Activated CD8-positive, alpha-beta memory T cell treated with anti-CD3 and anti-CD28 coated beads, Interleukin-2, amount 50 U/mL, for 1 hour (primary cell): ENCODE results near the gene VGF.
A peak's percentile ranks its signal among the peaks of the same experiment; 100 is the strongest.

ENCODE experiments used
- DNase-seq: peaks from one replicate; pipeline ENCODE4 v3.0.0-alpha.2; 2020; ENCODE audit errors: extremely low read depth

The VGF gene

GRCh38 chr7:101165958-101166647 is 734 bp upstream of the VGF start:
- no peak for DNase-seq

DNA sequence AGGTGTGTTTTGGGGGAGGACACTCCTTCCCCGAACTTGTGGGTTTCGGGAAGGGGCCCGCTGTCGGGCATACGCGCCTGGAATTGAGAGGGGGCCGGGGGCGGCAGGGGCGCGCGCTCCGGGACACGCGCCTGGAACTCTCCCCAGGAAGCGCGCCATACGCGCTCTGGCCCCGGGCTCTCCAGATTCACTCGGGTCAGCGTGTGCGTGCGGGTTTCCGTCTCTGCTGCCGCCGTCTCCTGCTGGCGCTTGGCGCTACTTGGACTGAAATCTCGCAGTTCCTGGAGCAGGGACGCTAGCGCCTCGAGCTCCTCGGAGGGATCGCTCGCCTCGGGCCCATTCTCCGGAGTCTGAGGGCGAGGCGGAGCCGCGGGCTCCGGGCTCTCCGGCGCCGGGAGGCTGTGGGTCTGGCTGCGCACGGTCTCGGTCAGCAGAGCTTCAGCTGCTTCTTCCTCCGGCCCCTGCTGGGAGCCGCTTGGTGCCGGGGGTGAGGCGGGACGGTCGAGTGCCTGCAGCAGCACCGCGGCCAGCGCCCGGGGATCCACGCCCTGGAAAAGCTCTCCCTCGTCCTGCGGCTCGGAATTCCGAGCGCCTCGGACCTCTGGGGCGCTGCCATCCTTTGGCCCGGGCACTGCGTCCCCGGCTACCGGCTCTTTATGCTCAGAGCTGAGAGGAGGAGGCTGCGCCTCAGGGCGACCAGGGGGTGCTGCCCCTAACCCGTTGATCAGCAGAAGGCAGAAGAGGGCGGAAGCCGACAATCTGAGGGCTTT is 1.1 kb downstream of the VGF start:
- no peak for DNase-seq

DNA sequence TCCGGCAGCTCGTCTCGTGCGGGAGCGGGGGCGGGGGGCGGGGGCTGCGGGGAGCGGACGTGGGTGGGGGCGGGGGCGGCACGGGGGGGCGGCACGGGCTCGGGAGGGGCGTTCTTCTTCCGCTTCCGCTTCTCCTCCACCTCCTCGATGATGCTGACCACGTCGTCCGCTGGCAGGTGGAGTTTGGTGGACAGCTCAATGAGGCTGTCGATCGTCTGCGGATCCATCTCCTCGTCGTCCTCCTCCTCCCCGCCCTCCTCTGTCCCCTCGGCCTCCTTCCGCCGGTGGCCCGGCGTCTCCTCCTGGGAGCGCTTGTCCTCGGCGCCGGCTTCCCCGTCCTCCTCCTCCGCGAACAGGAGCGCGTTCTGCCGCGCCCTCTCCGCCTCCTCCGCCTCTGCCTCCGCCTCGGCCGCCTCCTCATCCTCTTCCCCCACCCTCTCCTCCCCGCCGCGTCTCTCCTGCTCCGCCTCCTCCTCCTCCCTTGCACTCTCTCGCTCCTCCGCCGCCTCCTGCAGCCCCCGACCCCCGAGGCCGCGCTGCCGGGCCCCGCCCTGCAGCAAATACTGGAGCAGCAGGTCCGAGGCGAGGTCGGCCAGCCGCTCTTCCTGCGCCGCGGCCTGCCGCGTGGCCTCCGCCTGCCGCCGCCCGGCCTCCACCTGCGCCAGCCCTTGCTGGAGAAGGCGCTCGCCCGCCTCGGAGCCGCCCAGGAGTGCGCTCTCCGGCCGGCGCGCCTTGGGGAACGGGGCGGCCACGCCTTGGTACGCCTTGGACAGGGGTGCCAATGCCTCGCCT is 1.9 kb downstream of the VGF start:
- no peak for DNase-seq

DNA sequence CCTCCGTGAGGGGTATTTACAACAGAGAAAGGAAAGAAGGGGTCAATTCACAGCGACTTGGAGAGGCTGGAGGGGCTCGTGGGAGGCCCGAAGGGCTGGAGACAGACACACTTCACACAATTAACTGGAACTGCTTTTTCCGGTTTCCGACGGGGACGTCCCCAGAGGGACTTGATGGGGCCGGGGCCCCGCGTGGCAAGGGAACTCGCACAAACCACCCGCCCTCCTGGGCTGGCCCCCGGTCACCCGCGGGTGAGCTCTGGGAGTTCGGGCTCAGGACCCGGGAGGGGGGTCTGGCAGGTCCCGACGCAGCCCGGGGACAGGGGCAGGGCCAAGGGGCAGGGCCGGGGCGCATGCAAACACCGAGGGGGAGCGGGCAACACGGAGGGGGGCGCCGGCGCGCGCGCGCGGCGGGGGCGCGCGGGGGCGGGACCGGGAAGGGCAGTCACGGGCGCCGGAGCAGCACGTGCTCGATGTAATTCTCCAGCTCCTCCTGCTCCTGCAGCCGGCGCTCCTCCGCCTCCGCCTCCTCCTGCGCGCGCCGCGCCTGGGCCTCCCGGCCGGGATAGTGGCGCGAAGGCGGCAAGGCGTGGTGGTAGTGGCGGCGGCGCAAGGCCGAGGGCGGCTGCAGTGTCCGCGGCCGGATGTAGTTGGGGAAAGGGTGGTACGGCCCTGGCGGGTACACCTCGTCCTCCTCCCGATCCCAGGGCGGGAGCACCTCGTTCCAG is 2.7 kb downstream of the VGF start:
- DNase-seq: no peak

DNA sequence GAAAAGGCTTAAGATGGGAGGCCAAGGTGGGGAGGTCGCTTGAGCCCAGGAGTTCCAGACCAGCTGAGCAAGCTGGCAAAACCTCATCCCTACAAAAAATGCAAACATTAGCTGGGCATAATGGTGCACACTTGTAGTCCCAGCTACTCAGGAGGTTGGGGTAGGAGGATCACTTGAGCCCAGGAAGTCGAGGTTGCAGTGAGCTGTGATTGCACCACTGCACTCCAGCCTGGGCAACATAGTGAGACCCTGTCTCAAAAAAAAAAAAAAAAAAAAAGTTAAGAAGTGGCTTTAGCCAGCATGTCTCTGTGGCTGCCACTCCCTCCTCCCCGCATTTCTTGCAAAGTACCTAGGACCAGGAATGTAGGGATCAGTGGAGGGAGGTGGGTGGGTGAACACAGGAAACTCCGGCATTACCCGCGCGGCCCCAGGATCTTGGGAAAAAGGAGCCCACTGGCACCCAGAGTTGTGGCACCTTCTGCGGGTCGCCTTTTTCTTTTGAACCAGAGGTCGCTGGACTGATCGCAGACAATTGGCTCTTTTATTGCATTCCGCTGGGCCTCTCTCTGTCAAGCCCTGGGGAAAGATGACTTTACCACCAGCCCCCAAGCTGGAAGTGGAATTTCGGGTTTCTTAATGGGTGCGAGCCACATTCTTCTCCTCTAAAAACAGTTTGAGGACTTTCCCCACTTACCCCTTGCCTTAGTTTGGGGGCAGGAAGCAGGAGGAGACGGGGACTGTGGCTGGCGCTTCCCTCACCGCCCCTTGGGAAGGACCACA is 3.5 kb downstream of the VGF start:
- DNase-seq: no peak

- no peak for DNase-seq
Observed at GRCh38 chr7:101160910-101161309, 4.5 kb downstream of the VGF start.

DNA sequence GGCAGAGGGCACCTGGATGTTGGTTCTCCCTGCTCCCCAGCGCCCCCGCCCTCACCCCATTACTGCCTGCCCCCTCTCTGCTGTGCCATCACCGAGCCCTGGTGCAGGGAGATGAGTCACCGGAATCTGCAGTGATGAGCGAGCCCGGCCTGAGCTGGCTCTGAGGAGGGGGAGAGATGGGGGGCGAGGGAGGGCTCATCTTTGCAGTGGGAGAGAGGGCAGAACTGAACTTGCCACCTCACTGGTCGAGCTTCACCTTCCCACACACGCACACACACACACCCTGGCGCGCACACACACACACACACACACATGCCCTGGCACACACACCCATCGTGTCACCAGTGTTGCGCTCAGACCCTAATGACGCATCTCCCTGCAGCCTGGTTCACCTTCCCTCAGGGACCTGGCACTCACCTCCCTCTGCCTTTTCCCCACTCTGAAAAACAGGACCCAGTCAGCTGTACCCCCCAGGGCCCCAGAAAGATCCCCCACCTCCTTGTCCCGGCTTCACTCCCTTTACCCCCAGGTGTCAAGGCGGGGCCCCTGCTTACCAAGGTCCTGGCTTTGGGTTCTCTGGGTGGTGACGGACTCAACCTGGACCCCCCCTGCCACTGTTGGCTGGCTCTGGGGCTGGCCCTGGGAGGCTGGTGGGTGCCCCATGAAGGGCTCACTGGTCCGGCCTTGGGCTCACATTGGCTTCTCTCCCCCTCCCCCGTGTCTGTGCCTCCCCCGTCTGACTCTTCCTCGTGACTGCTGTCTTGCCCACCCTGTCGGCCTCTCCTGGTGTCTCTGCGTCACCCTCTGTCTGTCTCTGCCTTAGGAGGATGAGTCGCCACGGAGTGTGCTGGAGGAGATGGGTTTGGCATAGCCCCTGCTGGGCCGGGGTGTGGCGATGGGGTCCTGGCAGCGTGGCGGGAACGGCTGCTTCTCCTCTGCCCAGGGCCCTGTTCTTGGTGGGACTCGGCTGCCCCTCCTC is 5.4 kb downstream of the VGF start:
- no peak for DNase-seq

- DNase-seq: no peak
Observed at GRCh38 chr7:101156866-101157589, 8.3 kb downstream of the VGF start.

DNA sequence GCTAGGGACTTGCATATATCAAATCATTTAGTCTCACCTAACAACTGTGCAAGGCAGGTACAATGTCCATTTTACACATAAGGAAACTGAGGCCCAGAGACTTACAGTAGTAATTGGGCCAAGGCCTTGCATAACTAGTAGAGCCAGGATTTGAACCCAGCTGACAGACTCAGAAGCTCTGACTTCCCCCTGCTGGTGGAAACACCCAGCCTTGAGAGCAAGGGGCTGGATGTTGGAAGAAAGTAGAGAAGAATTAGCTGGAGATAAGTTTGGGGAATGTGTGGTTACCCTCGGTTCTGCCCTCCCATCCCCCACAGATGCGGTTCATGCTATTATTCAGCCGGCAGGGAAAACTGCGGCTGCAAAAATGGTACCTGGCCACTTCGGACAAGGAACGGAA is 9.1 kb downstream of the VGF start:
- no peak for DNase-seq

- no peak for DNase-seq
Observed at GRCh38 chr7:101155303-101155702, 10.1 kb downstream of the VGF start.

GRCh38 chr7:101154693-101155102 is 10.7 kb downstream of the VGF start:
- no peak for DNase-seq

DNA sequence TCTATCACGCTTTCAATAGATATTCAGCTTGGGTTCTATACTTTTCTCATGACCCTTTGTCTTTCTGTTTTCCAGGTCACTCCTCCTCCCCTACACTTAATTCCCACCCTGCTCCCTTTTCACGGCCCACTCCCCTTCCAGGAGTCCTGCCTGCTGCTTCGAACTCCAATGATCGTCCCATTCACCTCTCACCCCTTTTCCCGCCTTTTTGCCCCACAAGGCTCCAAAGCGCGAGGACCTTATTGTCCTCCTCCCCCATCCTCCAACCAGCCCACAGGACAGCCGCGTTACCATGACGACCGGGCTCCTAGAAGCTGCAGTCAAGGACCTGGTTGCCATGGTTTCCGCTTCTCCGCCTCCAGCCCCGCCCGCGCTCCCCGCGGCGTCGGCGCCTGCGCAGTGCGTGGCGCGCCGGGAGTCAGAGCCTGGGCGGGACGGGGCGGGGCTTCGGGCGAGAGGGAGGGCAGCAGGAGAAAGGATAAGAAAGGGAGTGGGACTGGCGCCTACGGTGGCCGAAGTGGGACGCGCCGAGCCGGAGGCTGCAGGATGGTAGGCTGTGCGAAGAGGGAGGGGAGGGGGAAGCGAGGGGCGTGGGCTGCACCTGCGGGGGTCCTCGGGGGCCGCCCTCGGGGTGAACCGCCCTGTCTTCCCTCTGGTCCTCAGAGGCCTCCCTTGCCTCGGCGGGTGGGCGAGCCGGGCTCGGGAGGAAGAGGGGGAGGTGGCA is 11.2 kb downstream of the VGF start, which contains the start of gene AP1S1:
AP1S1 (plus strand) TSS at position 508 of the 724 bp plus-strand sequence; CDS start at position 547, 39 bp downstream.
- DNase-seq: peak; percentile 91

- DNase-seq: no peak
Observed at GRCh38 chr7:101151908-101152651, 13.3 kb downstream of the VGF start.

GRCh38 chr7:101140746-101141382 is 24.5 kb downstream of the VGF start:
- DNase-seq: no peak

- DNase-seq: no peak
Observed at GRCh38 chr7:101140339-101140699, 25.1 kb downstream of the VGF start.

- peak; percentile 71 for DNase-seq
Observed at GRCh38 chr7:101138213-101138870, 27.0 kb downstream of the VGF start.
